HepG2 (cell line): ENCODE measurements around the gene EZH1. TPM values are rescaled to one million over a fixed set of nuclear protein-coding genes. Genes with fewer than 3 reads are reported as not detected.

Experiments used
- DMTF1 ChIP-seq: sonication (generic); formaldehyde crosslinking; IDR thresholded peaks from 2 replicates; pipeline ENCODE4 v1.4.0; 2020; ENCODE audit warnings: mild to moderate bottlenecking, missing genetic modification reagents
- DZIP1 ChIP-seq: sonication (generic); formaldehyde crosslinking; IDR thresholded peaks from 2 replicates; pipeline ENCODE4 v1.5.0; 2020; ENCODE audit warnings: mild to moderate bottlenecking, missing genetic modification reagents
- EZH2 ChIP-seq: conservative IDR thresholded peaks from 2 replicates; pipeline ENCODE4 v1.6.1; 2012; ENCODE audit warnings: mild to moderate bottlenecking, low read depth, low read length, moderate library complexity
- ONECUT2 ChIP-seq: sonication (generic); formaldehyde crosslinking; IDR thresholded peaks from 2 replicates; pipeline ENCODE4 v1.4.0; 2020; ENCODE audit warnings: missing genetic modification reagents
- REST ChIP-seq, 2 experiments: IDR thresholded peaks; 2 replicates each; pipeline ENCODE4 v1.6.1; 2011 to 2012; ENCODE audit warnings: low read length in 2 of 2, borderline replicate concordance in 1 of 2, low read depth in 1 of 2, mild to moderate bottlenecking in 1 of 2, moderate library complexity in 1 of 2
- STAG1 ChIP-seq: sonication (generic); formaldehyde crosslinking; IDR thresholded peaks from 2 replicates; pipeline ENCODE4 v1.4.0; 2020; ENCODE audit warnings: missing genetic modification reagents
- ZBTB2 ChIP-seq: sonication (generic); formaldehyde crosslinking; IDR thresholded peaks from 2 replicates; pipeline ENCODE4 v1.8.0; 2022; ENCODE audit warnings: low read depth, missing genetic modification reagents
- ZFYVE20 ChIP-seq: sonication (generic); formaldehyde crosslinking; IDR thresholded peaks from 2 replicates; pipeline ENCODE4 v1.8.0; 2023; ENCODE audit warnings: low read depth, mild to moderate bottlenecking, moderate library complexity, missing genetic modification reagents, borderline replicate concordance
- ZGPAT ChIP-seq: IDR thresholded peaks from 2 replicates; pipeline ENCODE4 v1.6.1; 2016; ENCODE audit warnings: mild to moderate bottlenecking
- ZMYM3 ChIP-seq: sonication (generic); formaldehyde crosslinking; IDR thresholded peaks from 2 replicates; pipeline ENCODE4 v1.5.1; 2020; ENCODE audit warnings: mild to moderate bottlenecking, missing genetic modification reagents
- ZNF687 ChIP-seq: sonication (generic); formaldehyde crosslinking; IDR thresholded peaks from 2 replicates; pipeline ENCODE4 v1.5.1; 2020; ENCODE audit warnings: mild to moderate bottlenecking, missing genetic modification reagents, moderate library complexity
- ZZZ3 ChIP-seq: sonication (generic); formaldehyde crosslinking; IDR thresholded peaks from 2 replicates; pipeline ENCODE4 v1.4.0; 2020; ENCODE audit warnings: missing genetic modification reagents, mild to moderate bottlenecking, borderline replicate concordance
- polyA plus RNA-seq, 8 experiments: library from polyadenylated mRNA; depleted of rRNA in 3 of 8; stranded (reverse) in 7 of 8; unstranded in 1 of 8; fragments of >200 nt; fragmentation: Illumina TruSeq in 4 of 8; extraction: Trizol in 4 of 8; gene quantifications; 2 replicates each; pipeline versions ENCODE4 v1.2.1 to v1.2.3, GENCODE V29; 2011 to 2016; ENCODE audit warnings: low read depth in 4 of 8, missing spikeins in 1 of 8, mixed read lengths in 1 of 8; ENCODE audit not compliant: insufficient read depth in 1 of 8
- total RNA-seq, 5 experiments: library from RNA; depleted of rRNA; stranded (reverse); fragments of >200 nt; fragmentation: Illumina TruSeq; extraction: Trizol; gene quantifications; 2 replicates each; pipeline ENCODE4 v1.2.3, GENCODE V29; 2016; ENCODE audit warnings: low read depth in 1 of 5

The EZH1 gene
- total and polyA plus RNA-seq, 2 of the 13 experiments (the other 11 are each of a cell fraction or from before 2014, with no cell fraction given): 11.6 to 24.0 TPM

GRCh38 chr17:42675965-42676423 is 68.8 kb downstream of the EZH1 start (continued):
- TF ChIP-seq REST (IDR thresholded peaks at IDR 0.05; ENCODE audit: borderline replicate concordance in 1 of 2, low read depth in 1 of 2, low read length in 2 of 2) (peak; percentile 47 to 81), EZH2 (no peak), ZNF687 (CRISPR knock-in tag) (peak; percentile 80), ZZZ3 (CRISPR knock-in tag) (0 out of 2 replicates have a peak, but pooled peaks have one; percentile 54), STAG1 (no peak), DMTF1 (CRISPR knock-in tag) (0 out of 2 replicates have a peak, but pooled peaks have one; percentile 50), DZIP1 (CRISPR knock-in tag) (no peak), ZFYVE20 (CRISPR knock-in tag) (0 out of 2 replicates have a peak, but pooled peaks have one; percentile 71), ZGPAT (CRISPR knock-in tag) (peak; percentile 67; the same call in 1 of the 2 replicates), ONECUT2 (CRISPR knock-in tag) (no peak), ZBTB2 (CRISPR knock-in tag) (no peak), ZMYM3 (CRISPR knock-in tag) (0 out of 2 replicates have a peak, but pooled peaks have one; percentile 5)
